Eye (tissue), 1 donor: Measurements from ENCODE around the gene ILF2.

Source experiments
- DNase-seq: peaks from one replicate; pipeline ENCODE4 v3.0.0-alpha.2; 2015

Gene ILF2

DNA sequence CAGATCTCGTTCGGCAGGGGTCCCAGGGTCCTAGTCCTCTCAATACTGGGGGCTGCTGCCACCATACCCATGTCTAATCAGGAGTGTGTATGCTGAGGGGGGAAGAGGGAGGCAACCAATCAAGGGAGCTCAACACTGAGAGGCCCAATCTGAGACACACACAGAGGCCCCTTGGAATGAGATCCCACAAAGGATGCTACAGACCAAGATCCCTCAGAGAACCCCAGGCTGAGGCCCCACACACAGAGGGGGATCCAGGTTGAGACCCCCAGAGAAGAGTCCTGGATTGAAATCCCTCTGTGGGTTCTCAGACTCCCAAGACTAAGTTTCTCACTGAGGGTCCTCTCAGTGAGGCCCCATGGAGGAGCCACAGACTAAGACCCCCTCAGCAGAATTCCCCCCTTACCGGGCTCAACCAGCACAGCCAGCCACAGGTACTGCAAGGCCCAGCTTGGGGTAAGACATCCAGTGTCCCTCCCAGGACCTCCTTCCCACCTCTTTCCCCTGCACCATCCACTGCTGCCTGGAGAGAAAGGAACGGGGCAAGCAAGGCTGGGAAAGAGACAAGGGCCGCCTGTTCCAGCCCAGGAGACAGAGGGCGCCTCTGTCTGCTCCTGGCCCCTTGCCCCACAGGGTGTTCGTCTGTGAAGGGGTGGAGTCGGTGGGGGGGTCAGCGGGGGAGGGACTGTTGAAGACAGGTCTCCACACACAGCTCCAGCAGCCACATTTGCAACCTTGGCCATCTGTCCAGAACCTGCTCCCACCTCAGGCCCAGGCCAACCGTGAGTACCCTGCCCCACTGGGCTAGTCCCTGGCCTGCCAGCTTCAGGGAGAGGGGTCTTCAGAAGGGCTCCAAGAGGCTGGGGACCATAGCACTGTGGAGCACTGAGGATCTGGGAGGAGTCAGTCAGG lies 42.8 kb downstream of the ILF2 start, which contains the start of gene S100A1:
S100A1 (plus strand) TSS at position 720 of the 912 bp plus-strand sequence. CDS start 2,088 bp downstream, outside the sequence.
- DNase-seq, result no peak

DNA sequence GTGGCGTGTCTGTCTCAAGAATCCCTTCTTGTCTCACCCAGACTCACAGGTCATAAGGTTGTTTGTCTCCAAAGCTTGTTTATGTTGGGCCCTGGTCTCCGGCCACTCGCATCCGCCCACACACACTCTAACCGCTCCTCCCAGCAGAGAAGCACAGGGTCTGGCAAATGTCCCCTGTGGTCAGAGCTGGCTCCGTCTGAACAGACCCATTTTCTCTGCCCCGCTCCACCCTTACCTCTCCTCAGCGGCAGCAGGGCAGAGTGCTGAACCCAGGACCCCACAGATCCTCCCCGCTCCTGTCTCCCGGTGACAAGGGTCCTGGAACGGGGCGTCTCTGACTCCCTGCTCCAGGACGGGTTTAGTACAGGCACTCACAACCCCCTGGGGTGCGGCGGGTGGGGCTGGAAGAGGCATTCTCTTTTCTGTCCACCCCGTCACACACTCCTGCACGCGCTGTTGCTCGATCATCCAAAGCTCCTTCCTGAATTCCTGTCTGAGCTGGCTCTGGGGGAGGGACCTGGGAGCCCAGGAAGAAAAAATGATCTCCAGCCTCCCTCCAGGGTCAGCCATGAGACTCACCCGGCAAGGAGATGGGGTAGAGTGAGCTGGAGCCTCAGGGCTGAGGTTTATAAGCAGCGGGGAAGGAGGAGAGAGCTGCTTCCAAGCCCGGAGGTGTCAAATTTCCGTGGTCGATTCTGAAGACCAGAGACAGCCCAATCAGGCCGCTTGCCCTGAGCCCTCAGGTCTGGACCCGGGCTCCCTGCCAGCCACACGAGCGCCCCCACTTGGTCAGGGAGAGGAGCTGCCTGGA lies 43.7 kb downstream of the ILF2 start, which contains the start of gene S100A13:
S100A13 (minus strand) TSS at position 602 of the 811 bp plus-strand sequence. CDS start 1,033 bp downstream, outside the sequence.
- peak; percentile 94 for DNase-seq

DNA sequence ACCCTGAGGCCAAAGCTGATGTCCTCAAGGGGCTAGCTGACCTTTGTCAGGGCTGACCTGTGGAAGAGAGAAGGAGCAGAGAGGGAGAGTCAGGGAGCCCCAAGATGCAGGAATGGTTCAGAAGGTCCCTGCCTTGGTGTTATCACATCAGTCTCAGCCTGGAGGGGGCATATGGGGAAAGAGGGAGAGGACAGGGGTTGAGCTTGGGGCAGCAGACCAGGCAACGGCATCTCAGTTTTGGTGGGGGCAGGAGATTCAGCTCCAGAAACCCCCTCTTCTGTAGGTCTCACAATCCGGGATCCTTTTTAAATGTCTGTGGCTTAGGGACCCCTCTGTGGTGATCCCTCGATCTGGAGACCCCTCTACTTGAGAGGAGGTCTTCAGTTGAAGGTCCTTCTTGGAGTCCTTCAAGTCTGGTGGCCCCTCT lies 44.3 kb downstream of the ILF2 start:
- no peak for DNase-seq

DNA sequence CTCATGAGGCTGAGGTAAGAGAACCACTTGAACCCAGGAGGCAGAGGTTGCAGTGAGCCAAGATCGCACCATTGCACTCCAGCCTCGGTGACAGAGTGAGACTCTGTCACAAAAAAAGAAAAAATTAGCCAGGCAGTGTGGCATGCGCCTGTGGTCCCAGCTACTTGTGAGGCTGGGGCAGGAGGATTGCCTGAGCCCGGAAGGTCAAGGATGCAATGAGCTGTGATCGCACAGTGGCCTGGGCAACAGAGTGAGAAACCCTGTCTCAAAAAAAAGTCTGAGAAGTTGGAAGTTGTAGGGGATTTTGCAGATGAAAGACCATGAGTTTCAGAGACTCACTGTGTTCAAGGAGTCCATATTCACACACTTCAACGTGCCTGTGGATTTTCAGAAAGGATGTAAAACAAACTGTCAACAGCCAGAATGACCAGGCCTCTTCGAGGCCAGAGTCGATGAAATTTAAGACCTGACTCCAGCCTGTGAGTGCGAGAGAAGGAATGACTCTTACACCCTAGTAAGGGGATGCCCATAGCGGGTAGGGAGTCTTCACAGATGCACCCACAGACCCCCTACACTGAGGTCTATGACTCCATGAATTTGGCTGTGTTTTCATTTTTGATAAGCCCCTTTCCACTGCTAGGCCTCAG lies 45.7 kb downstream of the ILF2 start:
- no peak for DNase-seq

DNA sequence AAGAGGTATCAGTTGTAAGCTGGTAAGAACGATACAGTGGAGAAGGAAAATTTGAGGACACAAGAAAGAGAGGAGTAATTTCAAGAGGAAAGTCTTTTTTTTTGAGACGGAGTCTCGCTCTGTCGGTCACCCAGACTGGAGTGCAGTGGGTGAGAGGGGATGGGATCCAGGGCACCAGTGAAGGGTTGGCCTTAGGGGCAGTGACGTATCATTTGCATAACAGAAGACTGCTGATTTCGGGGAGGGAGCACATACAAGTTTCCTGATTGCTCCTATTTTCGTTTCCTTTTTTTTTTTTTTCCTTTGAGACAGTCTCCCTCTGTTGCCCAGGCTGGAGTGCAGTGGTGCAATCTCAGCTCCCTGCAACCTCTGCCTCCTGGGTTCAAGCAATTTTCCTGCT lies 47.7 kb downstream of the ILF2 start:
- DNase-seq, result no peak

DNA sequence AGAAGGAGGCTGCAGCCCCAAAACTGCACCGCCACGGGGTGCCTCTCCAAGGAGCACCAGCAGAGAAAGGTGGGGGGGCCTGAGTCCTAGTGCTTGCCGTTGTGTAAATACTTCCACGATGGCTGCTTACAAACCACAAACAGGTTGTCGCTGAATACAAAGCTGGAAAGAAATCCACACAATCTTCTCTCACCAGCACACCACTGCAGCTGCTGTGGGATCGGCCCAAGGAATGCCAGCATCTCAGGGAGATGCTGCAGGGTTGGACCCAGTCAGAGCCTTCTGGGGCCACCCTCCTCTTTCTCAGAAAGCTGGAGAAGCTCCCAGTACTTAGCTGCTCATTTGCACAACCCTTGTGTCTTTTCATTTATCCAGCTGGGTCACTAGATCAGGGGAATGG lies 51.6 kb downstream of the ILF2 start:
- no peak for DNase-seq

DNA sequence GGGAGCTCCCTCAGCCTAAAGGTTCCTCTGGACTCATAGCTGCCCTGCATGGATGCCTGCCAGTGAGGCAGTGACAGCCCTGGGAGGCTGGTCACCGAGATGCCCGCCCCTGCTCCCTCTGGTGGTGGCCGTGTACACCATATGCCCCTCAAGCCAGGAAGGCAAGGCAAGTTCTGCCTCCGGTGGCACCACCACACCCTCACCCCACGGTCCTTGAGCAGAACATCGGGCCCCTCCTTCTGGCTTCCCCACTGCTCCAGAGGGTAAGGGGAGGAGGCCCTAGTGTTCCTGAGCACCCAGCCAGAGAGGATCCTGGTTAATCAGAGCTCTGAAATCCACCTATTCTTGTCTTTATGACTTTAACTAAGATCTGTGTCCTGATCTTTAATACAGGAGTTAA lies 53.1 kb downstream of the ILF2 start:
- peak; percentile 77 for DNase-seq

DNA sequence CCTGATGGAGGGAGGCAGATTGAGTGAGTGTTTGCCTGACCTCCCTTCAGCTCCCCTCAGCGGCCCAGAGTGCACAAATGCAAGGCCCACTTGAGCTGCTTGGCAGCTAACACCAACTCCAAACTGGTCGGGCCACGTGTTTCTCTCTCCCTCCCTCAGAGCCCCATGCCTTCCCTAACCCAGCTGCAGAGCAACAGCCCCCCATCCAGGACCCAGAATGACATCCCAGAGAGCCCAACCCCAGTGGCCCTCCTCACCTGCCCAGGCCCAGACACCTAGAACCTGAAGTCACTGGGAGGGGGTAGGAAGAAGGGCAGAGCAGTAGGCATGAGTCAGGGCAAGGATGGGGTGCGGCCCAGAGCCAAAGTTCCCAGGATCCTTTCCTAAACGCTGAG lies 53.9 kb downstream of the ILF2 start:
- DNase-seq, result no peak

DNA sequence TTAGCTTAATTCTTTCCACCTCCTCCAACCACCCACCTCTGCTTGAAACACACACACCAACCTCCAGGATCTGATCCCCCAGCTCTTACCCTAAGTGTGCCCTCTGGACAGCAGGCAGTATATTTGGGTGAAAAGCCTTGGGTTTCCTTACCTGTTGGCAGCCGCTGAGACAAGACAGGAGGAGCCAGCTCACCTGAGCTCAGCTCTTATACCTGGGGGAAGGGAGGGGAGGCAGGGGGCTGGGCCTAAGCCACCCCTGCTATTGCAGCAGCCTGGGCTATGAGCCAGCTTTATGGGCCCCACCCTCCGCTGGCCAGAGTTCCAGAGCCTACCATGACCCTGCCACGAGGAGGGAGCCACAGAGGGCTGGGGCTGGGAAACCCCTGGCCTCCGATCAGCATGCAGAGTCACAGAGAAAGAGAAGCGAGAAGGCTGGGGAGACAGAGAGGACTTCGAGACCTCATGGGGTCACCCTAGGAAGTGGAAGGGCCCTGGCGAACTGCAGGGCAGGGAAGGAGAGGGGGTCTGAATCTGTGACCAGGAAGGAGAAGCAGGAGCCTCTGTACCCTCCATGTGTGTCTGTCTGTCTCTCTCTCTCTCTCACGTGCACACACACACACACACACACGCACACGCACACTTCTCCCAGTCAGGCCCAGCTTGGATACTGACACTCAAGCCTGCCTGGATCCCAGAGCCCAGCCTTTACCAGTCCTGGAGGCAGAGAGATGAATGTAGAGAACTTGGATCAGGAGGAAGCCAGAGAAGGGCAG lies 54.5 kb downstream of the ILF2 start, which contains the start of gene S100A14:
S100A14 (minus strand) TSS at position 182 of the 773 bp plus-strand sequence. CDS start 467 bp downstream, outside the sequence.
- no peak for DNase-seq

DNA sequence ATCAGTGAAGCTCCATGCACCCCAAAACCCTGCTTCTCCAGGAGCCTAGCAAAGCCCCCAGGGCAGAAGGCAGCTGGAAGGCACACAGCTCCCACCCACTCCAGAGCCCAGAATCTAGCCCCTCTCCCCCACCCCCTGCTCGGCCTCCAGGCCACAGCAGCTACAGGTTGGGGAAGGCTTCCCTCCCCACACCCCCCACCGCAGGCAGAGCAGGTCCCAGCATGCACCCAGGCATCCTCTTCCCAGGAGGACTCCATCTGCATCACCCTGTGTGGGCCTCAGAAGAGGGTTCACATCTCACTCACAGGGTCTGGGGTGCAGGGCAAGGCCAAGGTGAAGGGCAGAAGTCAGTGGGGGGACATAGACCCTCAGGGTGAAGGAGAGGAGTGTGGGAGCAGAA lies 55.4 kb downstream of the ILF2 start:
- no peak for DNase-seq

DNA sequence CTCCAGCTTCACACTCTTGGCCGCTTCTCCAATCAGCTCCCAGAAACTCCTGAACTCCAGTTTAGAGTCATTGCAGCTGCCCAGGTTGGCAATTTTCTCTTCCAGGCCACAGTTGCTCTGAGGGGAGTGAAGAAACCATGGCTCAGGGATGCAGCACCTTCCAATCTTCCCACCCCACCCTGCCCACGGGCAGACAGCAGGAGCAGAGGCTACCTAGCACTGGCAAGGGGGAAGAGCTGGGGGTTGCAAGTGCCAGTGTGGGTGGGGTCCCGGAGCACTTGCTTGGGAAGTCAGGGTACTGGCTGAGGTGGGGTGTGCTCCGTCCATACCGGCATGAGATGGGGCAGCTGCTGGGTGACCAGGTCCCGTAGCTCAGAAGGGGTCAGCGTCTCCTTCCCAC lies 55.9 kb downstream of the ILF2 start:
- no peak for DNase-seq

DNA sequence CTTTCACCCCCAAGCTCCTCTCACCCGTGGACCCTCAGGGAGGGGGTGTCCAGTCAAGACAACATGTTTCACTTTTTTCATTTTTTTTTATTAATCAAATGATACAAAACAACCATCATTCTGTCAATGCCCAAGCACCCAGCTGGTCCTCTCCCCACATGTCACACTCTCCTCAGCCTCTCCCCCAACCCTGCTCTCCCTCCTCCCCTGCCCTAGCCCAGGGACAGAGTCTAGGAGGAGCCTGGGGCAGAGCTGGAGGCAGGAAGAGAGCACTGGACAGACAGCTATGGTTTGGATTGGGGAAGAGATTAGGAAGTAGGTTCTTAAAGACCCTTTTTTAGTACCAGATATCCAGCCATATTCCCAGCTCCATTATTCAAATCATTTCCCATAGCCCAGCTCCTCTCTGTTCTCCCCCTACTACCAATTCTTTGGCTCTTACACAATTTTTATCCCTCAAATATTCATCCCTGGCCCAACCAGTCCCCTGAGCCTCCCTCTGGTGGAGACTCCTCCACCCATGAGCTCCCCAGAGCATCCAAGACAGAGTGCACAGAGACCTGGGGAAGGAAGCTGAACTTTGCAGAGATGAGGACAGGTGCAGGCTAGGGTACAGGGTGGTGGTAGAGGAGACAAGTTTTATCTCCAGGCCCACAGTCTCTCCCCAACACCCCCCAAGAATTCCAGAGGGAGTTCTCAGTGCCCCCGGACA lies 56.4 kb downstream of the ILF2 start:
- DNase-seq, result no peak

DNA sequence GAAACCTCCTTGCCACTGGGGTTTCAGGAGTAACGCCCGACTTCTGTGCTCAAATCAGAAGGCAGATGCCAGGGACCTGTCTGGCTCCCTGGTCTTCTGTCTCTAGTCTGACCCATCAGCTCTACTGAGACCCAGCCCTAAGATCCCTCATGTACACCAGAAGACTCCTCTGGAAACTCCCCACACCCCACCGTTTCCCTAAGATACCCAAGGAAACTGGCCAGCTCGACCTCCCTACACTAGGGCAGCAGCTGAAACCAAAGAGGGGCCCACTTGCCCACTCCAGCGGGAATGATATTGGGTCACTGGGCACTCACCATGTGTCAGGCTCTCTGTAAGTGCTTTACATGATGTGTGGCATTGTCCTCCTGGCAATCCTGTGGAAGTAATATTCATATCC lies 57.4 kb downstream of the ILF2 start:
- no peak for DNase-seq

DNA sequence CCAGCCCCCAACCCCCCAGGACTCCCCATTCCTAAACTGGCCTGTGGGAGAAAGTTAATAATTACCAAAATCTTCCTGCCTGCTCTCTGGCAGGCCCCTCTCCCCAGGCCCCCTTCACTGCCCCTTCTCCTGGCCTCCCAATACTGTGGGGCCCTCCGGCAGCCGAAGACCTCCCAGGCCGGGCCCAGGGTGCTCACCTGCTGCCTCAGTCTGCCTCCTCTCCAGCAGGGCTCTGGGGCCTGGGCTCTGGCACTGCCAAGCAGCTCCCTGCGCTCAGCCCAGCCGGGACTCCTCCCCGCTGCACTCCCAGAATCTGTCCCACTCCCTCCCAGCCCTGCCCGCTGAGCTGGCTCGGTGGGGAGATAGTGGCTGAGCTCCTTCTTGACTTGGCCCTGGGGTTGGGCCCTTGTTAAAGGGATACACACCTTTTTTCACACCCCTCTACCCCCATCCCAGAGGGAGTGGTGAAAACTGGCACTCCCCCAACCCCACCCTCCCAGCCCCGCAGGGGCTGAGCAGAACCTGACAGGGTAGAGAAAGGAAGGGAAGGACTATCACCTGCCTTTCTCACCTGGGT lies 58.0 kb downstream of the ILF2 start, which contains the start of gene S100A16:
S100A16 (minus strand) TSS at position 383 of the 577 bp plus-strand sequence. CDS start 4,986 bp downstream, outside the sequence.
- DNase-seq, result peak; percentile 67

DNA sequence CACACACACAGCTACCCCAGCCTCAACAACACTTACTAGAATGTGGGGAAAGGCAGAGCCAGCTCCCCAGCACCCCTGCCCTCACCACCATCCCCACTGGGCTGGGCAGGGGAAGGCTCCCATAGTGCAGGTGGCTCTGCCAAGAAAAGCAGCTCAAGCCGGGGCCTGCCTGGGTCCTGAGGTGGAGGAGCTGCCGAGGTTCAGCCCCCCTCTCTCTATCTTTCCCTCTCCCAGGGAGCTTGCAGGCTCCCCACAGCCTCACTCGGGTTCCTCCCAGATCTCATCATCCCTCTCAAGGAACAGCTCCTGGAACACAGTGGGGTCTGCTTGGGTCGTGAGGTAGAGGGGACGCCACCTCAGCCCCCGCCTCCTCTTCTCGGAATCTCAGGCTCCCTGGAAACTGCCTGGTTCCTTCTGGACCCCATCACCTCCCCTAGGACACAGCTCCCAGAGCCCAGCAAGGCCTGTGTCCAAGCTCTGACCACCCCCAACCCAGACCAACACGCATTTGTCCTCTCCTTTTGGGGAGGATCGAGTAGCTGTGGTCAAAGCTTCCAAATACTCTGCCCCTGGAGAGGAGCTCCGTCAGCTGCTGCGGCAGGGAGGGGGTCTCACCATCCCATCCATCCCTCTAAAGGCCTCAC lies 58.6 kb downstream of the ILF2 start:
- no peak for DNase-seq
